Right lobe of liver (tissue), 4 donors: ENCODE measurements around the gene EXOC8.

Source experiments
- CTCF ChIP-seq, 4 donors: fragments of 200-600 bp in 3 of 4; fragments of 450-650 bp in 1 of 4; IDR thresholded peaks; one replicate each; pipeline versions ENCODE4 v1.5.1 to v1.8.0; 2016 to 2022; ENCODE audit warnings: antibody characterized with exemption in 4 of 4, mild to moderate bottlenecking in 2 of 4
- POLR2A ChIP-seq: fragments of 450-650 bp; IDR thresholded peaks from one replicate; pipeline ENCODE4 v1.6.1; 2017; ENCODE audit warnings: antibody characterized with exemption, mild to moderate bottlenecking
- donor health status: DM: no; HTN: no; CAD: no.
- donor health status: DM: no; HTN: no; CAD: no.
- donor health status: DM: no; HTN: yes; CAD: no.

- no peak for TF ChIP-seq POLR2A
- no peak for TF ChIP-seq CTCF (IDR thresholded peaks at IDR 0.05)
These were observed 8.2 kb downstream of the EXOC8 start for GRCh38 chr1:231329483-231329882.
